GM18505 (cell line): ENCODE data around the gene SH3BP4.

ENCODE experiments used
- ATAC-seq: cut with Tn5 transposase; IDR thresholded peaks from one replicate; pipeline ENCODE4 v1.9.1; 2021; ENCODE audit not compliant: unreplicated experiment
- POLR2A ChIP-seq: IDR thresholded peaks from 4 replicates; pipeline ENCODE4 v1.6.1; 2011; ENCODE audit warnings: borderline replicate concordance; ENCODE audit not compliant: insufficient read depth, insufficient read length; ENCODE audit errors: extremely low read depth

Gene SH3BP4

GRCh38 chr2:234996069-234996940 is 44.5 kb downstream of the SH3BP4 start:
- TF ChIP-seq POLR2A = no peak
- ATAC-seq = no peak

- ATAC-seq = no peak
- TF ChIP-seq POLR2A = no peak
These were observed 45.1 kb downstream of the SH3BP4 start for GRCh38 chr2:234996941-234997270.

- TF ChIP-seq POLR2A = no peak
- ATAC-seq = no peak
These were observed 45.6 kb downstream of the SH3BP4 start for GRCh38 chr2:234997389-234997788.

- no peak for ATAC-seq
- no peak for TF ChIP-seq POLR2A
These were observed 46.8 kb downstream of the SH3BP4 start for GRCh38 chr2:234998404-234999211.

GRCh38 chr2:234999740-235000425 is 48.1 kb downstream of the SH3BP4 start:
- TF ChIP-seq POLR2A = no peak
- no peak for ATAC-seq

GRCh38 chr2:235000426-235001236 is 48.8 kb downstream of the SH3BP4 start:
- no peak for TF ChIP-seq POLR2A

GRCh38 chr2:235001237-235002133 is 49.7 kb downstream of the SH3BP4 start:
- ATAC-seq = no peak
- no peak for TF ChIP-seq POLR2A

More at GRCh38 chr2:235000426-235001236, 48.8 kb downstream of the SH3BP4 start:
- no peak for ATAC-seq

- no peak for TF ChIP-seq POLR2A
- no peak for ATAC-seq
These were observed 50.6 kb downstream of the SH3BP4 start for GRCh38 chr2:235002198-235003095.

GRCh38 chr2:235003096-235003775 is 51.4 kb downstream of the SH3BP4 start:
- no peak for ATAC-seq
- no peak for TF ChIP-seq POLR2A

- TF ChIP-seq POLR2A = no peak
- ATAC-seq = no peak
These were observed 52.6 kb downstream of the SH3BP4 start for GRCh38 chr2:235004329-235004903.
